Endodermal cell (in vitro differentiated cells): ENCODE data around the gene GSS. TPM values are rescaled to one million over a fixed set of nuclear protein-coding genes. Genes with fewer than 3 reads are reported as not detected.

ENCODE experiments used
- DNase-seq: peaks from one replicate; pipeline ENCODE4 v3.0.0-alpha.2; 2017
- H3K27ac ChIP-seq: 2 replicates; pipeline ENCODE4 v1.5.1; 2013; ENCODE audit warnings: mild to moderate bottlenecking, low read depth, low read length, moderate library complexity
- H3K27me3 ChIP-seq: 2 replicates; pipeline ENCODE4 v1.6.1; 2013; ENCODE audit warnings: mild to moderate bottlenecking, low read length, moderate library complexity; ENCODE audit not compliant: insufficient read depth, control insufficient read depth, poor library complexity, severe bottlenecking
- H3K36me3 ChIP-seq: 2 replicates; pipeline ENCODE4 v1.7.0; 2013; ENCODE audit warnings: mild to moderate bottlenecking, low read length, moderate library complexity; ENCODE audit not compliant: control insufficient read depth, insufficient read depth
- H3K4me1 ChIP-seq: one replicate; pipeline ENCODE4 v1.7.0; 2013; ENCODE audit warnings: low read length; ENCODE audit not compliant: control insufficient read depth, insufficient read depth
- H3K4me3 ChIP-seq: 2 replicates; pipeline ENCODE4 v1.5.1; 2013; ENCODE audit warnings: mild to moderate bottlenecking, low read length, moderate library complexity
- H3K9ac ChIP-seq: 2 replicates; pipeline ENCODE4 v1.6.1; 2013; ENCODE audit warnings: mild to moderate bottlenecking, low read length, moderate library complexity; ENCODE audit not compliant: poor library complexity, severe bottlenecking; ENCODE audit errors: extremely low read depth
- H3K9me3 ChIP-seq: 2 replicates; pipeline ENCODE4 v1.6.1; 2013; ENCODE audit warnings: mild to moderate bottlenecking, low read length, moderate library complexity; ENCODE audit not compliant: control insufficient read depth
- H3K27ac Mint-ChIP-seq: 2 replicates; pipeline ENCODE4 v1.8.0; 2020; ENCODE audit warnings: mixed read lengths
- H3K27me3 Mint-ChIP-seq: 2 replicates; pipeline ENCODE4 v1.8.0; 2021; ENCODE audit warnings: mild to moderate bottlenecking, mixed read lengths; ENCODE audit not compliant: insufficient read depth
- H3K36me3 Mint-ChIP-seq: 2 replicates; pipeline ENCODE4 v1.8.0; 2020; ENCODE audit warnings: low read depth, mixed read lengths
- H3K4me1 Mint-ChIP-seq: 2 replicates; pipeline ENCODE4 v1.8.0; 2020; ENCODE audit warnings: mixed read lengths
- H3K4me3 Mint-ChIP-seq: 2 replicates; pipeline ENCODE4 v1.8.0; 2020; ENCODE audit warnings: mild to moderate bottlenecking, moderate library complexity, mixed read lengths
- H3K9me3 Mint-ChIP-seq: 2 replicates; pipeline ENCODE4 v1.8.0; 2020; ENCODE audit warnings: mild to moderate bottlenecking, mixed read lengths
- WGBS, 2 experiments: methylation state at CpG; one replicate each; pipeline versions ENCODE4 v1.1.5 to v1.1.7; 2013; ENCODE audit warnings: missing lambda C conversion rate in 2 of 2, mixed read lengths in 1 of 2; ENCODE audit not compliant: insufficient coverage in 1 of 2, insufficient read length in 1 of 2; 5-methylcytosine and 5-hydroxymethylcytosine counted together
- total RNA-seq, 2 donors: library from RNA; stranded (reverse); fragmentation: NEBNext Ultra II Directional in 1 of 2; extraction: Animal tissue kit (Norgen Biotek cat#: 25700) in 1 of 2; gene quantifications; 2 replicates in 1 of 2; 3 replicates in 1 of 2; pipeline ENCODE4 v1.2.1, GENCODE V29; 2021
- TF ChIP-seq, protein P1 (sequence below): fragments of 200-600 bp; sonication (generic); conservative IDR thresholded peaks from 2 replicates; pipeline ENCODE4 v1.5.0; 2021; ENCODE audit warnings: antibody characterized with exemption, mild to moderate bottlenecking

GSS gene
- total RNA-seq, 2 donors from 2014 or later = 60.8 to 71.3 TPM

DNA sequence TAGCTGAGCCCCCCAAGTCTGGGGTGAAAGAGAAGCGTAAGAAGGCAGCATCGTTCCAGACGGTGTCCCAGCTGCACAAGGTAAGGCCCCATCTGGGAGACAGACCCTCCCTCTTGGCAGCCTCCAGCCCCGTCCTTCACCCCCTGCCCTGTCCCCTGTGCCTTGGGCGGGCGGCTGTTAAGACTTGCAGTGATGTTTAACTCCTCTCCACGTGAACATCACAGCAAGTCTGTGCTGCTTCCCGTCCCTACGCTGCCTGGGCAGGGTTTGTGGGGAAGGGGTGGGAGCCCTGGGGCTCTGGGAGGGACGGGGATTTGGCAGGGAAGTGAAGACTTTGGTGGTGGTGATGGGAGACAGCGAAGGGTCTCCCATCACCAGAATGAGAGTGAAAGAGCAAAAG lies 34.6 kb upstream of the GSS start:
- H3K27ac Mint-ChIP-seq = no peak overlapping the region
- 89 to 93% methylated on average over 3 to 11 of the region's 11 CpGs for WGBS, 2 experiments
- peaks cover 16% of the 10 kb centered on the region for H3K36me3 Mint-ChIP-seq
- Histone ChIP-seq H3K36me3 (no peaks in the 10 kb centered on the region), H3K9ac (no peak overlapping the region), H3K27ac (no peak overlapping the region), H3K27me3 (no peaks in the 10 kb centered on the region), H3K4me3 (no peak overlapping the region), H3K9me3 (no peaks in the 10 kb centered on the region), H3K4me1 (no peaks in the 10 kb centered on the region)
- no peaks in the 10 kb centered on the region for H3K9me3 Mint-ChIP-seq
- H3K4me1 Mint-ChIP-seq = peaks cover under 1% of the 10 kb centered on the region
- peaks cover 3% of the 10 kb centered on the region for H3K27me3 Mint-ChIP-seq
- TF ChIP-seq, protein P1, sequence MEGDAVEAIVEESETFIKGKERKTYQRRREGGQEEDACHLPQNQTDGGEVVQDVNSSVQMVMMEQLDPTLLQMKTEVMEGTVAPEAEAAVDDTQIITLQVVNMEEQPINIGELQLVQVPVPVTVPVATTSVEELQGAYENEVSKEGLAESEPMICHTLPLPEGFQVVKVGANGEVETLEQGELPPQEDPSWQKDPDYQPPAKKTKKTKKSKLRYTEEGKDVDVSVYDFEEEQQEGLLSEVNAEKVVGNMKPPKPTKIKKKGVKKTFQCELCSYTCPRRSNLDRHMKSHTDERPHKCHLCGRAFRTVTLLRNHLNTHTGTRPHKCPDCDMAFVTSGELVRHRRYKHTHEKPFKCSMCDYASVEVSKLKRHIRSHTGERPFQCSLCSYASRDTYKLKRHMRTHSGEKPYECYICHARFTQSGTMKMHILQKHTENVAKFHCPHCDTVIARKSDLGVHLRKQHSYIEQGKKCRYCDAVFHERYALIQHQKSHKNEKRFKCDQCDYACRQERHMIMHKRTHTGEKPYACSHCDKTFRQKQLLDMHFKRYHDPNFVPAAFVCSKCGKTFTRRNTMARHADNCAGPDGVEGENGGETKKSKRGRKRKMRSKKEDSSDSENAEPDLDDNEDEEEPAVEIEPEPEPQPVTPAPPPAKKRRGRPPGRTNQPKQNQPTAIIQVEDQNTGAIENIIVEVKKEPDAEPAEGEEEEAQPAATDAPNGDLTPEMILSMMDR = no peak
- H3K4me3 Mint-ChIP-seq = no peak overlapping the region
- no peak for DNase-seq

DNA sequence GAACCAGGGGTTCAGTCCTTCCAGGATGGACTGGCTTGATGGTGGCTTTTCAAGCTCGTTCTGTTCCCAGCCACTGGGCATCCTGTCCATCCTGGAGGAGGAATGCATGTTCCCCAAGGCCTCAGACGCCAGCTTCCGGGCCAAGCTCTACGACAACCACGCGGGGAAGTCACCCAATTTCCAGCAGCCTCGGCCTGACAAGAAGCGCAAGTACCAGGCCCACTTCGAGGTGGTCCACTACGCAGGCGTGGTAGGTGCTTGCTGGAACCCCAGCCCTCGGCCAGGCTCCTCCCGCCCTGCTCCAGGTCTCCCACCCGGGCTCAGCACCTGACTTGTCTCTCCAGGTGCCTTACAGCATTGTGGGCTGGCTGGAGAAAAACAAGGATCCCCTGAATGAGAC lies 34.1 kb upstream of the GSS start:
- peaks cover 14% of the 10 kb centered on the region for H3K36me3 Mint-ChIP-seq
- H3K9me3 Mint-ChIP-seq = no peaks in the 10 kb centered on the region
- no peak overlapping the region for H3K9ac ChIP-seq
- no peak overlapping the region for H3K27ac Mint-ChIP-seq
- H3K27ac ChIP-seq = no peak overlapping the region
- H3K36me3 ChIP-seq = no peaks in the 10 kb centered on the region
- no peaks in the 10 kb centered on the region for H3K9me3 ChIP-seq
- no peaks in the 10 kb centered on the region for H3K27me3 ChIP-seq
- H3K4me1 Mint-ChIP-seq = peaks cover 3% of the 10 kb centered on the region
- no peak for DNase-seq
- H3K4me3 Mint-ChIP-seq = no peak overlapping the region
- 91 to 93% methylated on average over 13 to 14 of the region's 14 CpGs for WGBS, 2 experiments
- H3K4me1 ChIP-seq = no peaks in the 10 kb centered on the region
- TF ChIP-seq, protein P1 = no peak
- H3K27me3 Mint-ChIP-seq = peaks cover 6% of the 10 kb centered on the region
- no peak overlapping the region for H3K4me3 ChIP-seq

DNA sequence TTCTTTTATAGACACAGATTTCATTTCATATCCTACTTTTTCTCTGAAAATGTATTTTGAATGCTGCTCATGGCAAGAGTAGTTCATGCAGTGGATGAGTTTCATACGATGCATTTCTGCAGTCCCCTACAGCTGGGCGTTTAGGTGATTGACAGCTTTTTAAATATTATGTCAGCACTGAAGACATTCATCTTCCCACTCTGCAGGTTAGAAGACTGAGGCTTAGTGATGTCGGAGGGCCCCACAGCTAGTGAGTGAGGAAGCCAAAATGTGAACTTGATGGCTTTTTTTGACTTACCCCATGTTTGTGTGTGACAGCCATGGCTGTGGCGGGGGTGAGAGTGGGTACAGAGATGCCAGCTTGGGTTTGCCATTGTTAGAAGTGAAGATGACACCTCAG lies 33.5 kb upstream of the GSS start:
- H3K9ac ChIP-seq = no peak overlapping the region
- peaks cover 4% of the 10 kb centered on the region for H3K4me1 Mint-ChIP-seq
- H3K4me3 Mint-ChIP-seq = no peak overlapping the region
- H3K27me3 Mint-ChIP-seq = peaks cover 9% of the 10 kb centered on the region
- H3K36me3 ChIP-seq = no peaks in the 10 kb centered on the region
- no peaks in the 10 kb centered on the region for H3K4me1 ChIP-seq
- H3K9me3 Mint-ChIP-seq = no peaks in the 10 kb centered on the region
- no peak overlapping the region for H3K4me3 ChIP-seq
- H3K27ac Mint-ChIP-seq = peak overlapping the region; percentile 10
- DNase-seq = no peak
- H3K27ac ChIP-seq = no peak overlapping the region
- TF ChIP-seq, protein P1 = no peak
- H3K27me3 ChIP-seq = no peaks in the 10 kb centered on the region
- no peaks in the 10 kb centered on the region for H3K9me3 ChIP-seq
- H3K36me3 Mint-ChIP-seq = peaks cover 14% of the 10 kb centered on the region
- WGBS, 2 experiments = 85 to 91% methylated on average over 4 of the region's 4 CpGs
